Amygdala (tissue), 56 donors: Measurements from ENCODE around the gene GRIK3.
"Not testable (repeated sequence)": the region's sequence is repeated elsewhere in the genome, so short reads cannot be mapped to it uniquely, and the experiment has no call there.

ENCODE experiments used
- DNase-seq, 56 donors: peaks; one replicate each; lab custom pipeline; 2025; lab: John Stamatoyannopoulos, UW

The GRIK3 gene

DNA sequence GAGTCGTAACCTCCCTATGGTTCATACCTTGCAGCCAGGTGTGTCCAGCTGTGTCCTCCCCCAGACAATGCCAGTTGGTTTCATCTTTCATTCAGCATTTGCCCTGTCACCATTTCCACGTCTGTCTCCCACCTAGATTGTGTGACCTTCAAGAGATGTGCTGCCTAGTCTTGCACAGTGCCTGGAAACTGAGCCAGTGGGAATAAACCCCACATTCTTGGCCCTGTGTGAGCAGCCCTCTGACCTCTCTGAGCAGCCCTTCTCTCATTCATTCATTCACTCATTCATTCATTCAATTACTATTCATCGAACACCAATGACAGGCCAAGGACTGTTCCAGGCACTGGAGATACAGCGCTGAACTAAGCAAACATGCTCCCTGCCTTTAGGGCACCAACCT lies 115.7 kb downstream of the GRIK3 start:
- no peak for DNase-seq

DNA sequence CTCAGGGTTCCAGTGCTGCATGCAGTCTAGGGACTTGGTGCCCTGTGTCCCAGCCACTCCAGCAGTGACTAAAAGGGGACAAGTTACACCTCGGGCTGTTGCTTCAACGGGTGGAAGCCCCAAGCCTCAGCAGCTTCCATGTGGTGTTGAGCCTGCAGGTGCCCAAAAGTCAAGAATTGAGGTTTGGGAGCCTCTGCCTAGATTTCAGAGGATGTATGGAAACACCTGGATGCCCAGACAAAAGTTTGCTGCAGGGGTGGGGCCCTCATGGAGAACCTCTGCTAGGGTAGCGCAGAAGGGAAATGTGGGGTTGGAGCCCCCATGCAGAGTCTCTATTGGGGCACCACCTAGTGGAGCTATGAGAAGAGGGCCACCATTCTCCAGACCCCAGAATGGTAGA lies 117.8 kb downstream of the GRIK3 start:
- not testable (repeated sequence) for DNase-seq

DNA sequence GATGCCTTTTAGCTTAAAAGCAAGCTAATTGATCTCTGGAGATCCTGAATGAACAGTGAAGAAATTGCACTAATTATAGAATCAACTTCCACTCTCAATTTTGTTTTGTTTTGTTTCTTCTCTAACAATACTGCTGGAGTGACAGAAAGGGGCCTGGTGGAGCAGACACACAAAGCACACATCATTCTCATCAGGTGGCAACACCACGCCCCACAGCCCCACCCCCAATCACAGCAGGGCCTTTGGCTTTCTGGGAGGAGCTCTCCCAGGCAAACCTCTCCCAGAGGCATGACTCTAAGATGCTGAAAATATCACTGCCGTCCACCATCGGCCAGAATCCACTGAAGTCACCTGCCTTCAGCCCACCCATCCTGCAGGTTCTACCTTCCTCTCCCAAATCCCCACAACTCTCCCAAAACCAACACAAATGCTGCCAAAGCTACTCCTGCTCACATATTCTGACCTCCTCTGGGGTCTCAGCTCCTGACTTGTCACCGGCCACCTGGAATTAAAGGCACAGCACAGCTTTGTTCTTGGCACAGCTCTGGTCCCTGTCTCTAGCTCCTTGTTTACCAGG lies 120.7 kb downstream of the GRIK3 start:
- no peak for DNase-seq

DNA sequence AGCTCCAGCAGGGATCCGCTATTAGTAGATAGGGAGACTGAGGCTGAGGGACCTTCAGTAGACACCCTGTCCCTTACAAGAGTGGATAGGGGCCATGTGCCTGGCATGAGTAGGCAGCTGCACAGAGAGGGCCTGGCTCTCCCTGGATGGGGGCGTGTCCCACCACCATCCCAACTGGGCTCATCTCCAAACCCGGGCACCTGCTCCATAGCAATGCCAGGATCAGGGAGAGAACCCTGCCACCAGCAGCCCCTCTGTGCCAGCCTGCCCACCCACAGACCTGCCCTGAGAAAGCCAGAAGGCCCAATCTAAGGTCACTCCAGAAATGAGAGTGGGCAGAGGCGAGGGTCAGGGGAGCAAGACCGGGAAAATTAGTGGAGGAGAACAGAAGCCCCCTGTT lies 121.3 kb downstream of the GRIK3 start:
- peak in 1 of 56 donors; percentile 6 for DNase-seq

DNA sequence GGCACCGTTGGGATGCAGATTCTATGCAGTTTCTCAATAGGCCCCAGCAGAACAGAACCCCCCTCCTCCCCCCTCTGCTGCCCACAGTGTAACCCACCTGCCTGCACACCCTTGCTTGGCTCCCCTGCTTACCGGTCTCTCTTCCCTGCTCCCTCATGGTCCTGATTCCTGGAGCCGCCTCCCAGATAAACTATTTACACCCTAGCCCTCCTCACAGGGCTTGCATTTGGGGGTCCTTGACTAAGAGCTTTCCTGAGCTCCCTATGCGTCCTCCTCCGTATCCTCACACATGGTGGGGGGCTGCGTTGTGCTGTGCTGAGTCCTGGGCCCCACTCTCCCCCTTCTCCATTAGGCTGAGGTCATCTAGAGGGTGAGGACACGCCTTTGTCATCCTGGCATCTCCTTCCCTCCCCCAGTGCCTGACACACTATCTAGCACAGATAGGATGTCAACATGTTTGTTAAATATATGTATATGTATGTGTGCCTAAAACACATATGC lies 121.9 kb downstream of the GRIK3 start:
- DNase-seq = no peak

DNA sequence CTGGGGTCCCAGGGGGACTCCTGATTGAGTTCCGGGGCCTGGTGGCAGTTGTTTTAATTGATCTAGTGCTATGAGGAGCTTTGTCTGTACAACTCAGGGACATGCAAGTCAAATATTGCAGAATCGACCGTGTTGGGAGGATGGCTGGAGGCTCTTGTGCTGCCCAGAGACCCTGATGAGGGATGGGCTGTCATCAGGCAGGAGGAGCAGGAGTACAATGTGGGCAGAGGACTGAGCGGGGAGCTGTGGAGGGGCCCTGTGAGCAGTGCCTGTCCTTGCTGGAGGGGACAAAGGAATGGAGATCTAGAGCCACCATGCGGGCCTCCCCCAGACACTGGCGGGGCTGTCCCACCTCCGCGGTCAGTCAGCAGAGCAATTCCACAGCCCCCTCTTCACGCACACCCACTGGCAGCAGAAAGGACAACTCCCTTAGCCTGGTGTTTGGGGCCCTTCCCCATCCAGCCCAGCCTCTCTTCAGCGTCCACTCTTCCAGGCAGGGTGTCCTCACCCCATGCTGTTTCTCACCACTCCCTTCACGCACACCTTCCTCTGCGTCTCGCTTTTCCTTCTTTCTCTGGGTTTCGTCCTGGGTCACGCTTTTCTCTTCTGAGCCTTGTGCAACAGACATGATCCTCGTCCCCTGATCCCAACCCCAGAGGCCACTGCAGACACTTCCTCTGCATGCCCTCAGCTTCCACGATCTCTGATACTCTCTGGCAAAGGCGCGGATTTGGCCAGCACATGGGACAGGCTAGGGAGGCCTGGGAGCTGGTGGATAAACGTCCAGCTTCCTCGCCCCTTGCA lies 122.6 kb downstream of the GRIK3 start:
- DNase-seq = no peak

DNA sequence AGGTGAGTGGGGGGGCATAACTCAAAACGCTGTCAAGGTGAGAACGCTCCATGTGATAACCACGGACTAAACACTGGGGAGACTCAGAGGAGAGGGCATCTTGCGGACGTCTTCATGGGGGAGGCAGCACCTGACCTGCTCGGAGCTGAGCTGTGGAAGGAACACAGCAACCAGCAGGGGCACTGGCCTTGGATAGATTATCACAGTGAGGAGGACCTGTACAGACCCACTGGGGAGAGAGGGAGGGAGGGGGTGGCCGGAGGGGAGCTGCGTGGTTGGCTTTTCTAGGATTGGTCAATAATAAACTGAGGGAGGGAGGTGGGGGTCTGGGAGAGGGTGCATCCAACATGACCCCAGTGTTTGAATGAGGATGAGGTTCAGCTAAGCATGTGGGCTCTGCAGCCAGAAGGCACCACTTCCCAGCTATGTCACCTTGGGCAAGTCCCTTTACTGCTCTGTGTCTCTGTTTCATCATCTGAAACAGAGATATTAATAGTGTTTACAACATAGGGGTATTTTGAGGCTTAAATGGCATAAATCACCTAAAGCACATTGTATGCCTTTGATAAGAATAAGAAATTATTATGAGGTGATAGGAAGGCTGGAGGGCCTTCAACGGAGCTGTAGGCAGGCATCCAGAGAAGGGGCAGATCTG lies 123.3 kb downstream of the GRIK3 start:
- no peak for DNase-seq

DNA sequence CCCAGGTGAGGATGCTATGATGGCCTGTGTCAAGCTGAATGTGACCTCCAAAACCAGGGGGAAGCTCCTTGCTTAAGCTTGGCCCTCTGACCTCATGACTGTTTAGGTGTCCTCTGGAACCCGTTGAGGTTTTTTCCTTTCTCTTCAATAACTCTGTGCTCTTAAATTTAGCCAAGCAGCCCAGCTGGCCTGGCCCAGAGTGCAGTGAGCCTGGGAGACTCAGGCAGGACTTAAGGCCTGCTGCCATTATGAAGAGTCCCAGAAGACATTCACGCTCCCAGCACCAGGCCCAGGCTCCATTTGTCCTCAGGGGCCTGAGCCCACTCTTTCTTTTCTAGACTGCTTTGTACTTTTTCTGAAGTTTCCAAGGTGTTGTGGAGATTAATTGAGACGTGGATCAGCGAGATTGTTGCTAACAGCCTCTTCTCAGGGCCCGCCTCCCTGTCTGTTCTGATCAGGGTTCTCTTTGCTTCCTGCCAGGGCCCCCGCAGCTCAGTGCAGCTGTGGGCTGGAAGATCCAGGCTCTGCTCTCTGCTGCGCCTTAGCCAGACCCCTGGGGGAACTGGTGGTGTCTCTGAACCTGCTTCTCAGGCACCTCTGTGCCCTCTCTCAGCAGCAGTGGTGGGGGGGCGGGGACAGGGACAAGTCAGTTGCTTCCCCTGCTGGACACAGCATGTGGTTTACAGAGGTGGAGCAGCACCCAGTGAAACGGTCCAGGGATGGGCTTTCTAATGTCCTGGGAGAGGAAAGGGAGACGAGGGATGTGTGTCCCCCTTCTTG lies 124.2 kb downstream of the GRIK3 start:
- no peak for DNase-seq

DNA sequence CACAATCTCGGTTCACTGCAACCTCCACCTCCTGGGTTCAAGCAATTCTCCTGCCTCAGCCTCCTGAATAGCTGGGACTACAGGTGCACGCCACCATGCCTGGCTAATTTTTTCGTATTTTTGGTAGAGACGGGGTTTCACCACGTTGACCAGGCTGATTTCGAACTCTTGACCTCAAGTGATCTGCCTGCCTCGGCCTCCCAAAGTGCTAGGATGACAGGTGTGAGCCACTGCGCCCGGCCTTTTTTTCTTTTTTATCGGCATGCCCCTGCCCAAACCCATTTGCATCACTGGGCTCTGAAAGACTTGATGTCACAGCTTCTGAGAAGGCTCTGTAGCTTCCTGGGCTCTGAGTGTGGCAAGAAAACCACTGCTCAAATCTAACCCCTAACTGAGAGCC lies 125.0 kb downstream of the GRIK3 start:
- not testable (repeated sequence) for DNase-seq

DNA sequence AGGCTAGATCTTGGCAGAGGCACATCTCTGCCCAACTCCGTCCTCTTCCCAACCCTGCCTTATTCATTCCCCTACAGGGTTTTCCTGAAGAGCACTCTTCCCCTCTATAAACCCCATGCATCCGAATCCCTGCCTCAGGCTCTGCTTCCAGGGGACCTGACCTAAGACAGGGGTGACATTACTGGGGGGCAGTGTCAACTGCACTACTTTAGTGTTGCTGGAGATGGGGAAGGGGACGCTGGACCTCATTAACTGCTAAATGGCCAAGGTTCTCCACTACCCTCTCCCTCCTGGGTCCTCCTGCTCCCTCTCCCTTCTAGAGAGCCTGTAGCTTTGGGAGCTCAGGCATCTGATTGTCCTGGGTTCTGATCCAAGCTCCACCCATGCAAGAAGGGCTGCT lies 126.2 kb downstream of the GRIK3 start:
- DNase-seq = no peak

DNA sequence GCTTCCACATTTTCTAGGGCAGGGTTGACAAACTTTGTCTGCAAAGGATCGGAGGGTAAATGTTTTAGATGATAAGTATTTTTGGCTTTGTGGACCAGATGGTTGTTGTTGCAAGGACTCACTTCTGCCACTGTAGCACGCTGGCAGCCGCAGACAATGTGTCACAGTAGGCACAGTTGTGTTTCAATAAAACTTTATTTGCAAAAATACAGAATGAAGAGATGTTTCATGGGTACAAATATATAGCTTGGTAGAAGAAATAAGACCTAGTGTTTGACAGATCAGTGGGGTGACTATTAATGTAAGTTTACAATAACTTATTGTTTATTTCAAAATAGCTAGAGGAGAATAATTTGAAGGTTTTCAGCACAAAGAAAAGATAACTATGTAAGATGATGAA lies 127.8 kb downstream of the GRIK3 start:
- no peak for DNase-seq

DNA sequence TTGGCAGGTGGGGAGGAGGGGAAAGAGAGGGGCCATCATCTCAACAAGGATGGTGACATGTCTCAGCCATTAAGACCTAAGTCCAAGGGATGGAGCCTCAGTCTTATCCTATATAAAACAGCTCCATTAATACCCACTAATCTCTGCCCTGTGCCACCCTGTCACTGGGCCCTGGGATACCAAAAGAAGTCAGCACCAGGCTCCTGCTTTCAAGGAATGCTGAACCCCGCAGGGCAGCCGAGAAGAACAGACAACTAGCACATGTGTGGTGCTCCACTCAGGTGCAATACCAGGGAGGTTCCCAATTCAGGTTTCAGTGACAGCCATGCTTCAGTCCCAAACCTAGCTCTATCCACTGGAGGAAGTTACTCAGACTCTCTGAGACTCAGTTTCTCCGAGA lies 128.4 kb downstream of the GRIK3 start:
- DNase-seq = no peak

DNA sequence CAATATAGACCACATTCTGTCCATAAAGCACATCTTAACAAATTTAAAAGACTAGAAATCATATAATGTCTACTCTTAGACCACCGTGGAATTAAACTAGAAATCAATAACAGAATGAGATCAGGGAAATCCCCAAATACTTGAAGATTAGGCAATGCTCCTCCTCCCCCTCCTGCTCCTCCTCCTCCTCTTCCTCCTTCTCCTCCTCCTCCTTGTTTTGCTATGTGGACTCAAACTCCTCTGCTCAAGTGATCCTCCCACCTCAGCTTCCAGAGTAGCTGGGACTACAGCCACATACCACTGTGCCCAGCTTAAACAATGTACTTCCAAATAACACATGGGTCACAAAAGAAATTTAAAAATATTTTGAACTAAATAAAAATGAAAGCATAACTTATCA lies 134.2 kb downstream of the GRIK3 start:
- DNase-seq = no peak

DNA sequence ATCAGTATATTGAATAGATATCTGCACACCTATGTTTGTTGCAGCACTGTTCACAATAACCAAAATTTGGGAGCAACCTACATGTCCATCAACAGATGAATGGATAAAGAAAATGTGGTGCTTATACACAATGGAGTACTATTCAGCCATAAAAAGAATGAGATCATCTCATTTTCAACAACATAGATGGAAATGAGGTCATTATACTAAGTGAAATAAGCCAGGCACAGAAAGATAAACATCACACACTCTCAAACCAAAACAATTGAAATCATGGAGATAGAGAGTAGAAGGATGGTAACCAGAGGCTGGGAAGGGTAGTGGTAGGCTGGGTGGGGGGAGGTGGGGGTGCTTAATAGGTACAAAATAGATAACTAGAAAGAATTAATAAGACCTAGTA lies 136.5 kb downstream of the GRIK3 start:
- not testable (repeated sequence) for DNase-seq

DNA sequence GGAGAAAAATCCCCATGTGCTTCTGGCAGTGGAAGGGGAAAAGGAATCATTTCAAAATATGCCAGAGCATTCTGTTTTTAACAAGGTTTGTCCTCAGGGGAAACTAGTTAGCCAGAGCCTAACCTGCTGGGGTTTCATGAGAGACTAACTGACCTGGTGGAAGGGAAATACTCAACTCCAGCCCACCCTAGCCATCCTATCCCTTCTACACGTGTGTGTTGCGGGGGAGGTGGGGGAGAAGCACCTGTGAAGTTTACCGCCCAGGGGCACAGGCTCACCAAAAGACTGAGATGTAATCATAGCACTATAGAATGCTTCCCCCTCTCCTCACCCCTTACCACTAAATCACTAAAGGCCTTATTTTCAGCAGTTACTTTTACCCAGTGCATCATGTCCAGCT lies 139.5 kb downstream of the GRIK3 start:
- no peak for DNase-seq

DNA sequence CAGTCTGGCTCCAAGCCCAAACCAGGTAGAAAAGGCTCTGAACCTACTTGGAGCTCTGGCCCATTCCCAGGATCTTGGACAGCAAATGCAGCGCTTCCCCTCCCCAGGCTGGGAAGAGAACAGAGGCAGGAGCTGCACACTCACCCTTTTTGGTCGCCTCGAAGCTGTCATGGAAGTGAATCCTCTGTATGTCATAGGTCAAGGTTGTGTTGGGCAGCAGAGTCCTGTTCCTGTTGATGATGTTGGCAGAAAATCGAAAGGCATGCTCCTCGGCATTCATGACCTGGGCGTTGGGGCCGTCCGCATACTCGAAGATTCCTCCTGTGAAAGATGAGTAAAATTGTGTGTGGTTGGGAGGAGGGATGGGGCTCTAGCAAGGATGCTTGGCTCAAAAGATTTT lies 143.5 kb downstream of the GRIK3 start:
- DNase-seq = no peak

DNA sequence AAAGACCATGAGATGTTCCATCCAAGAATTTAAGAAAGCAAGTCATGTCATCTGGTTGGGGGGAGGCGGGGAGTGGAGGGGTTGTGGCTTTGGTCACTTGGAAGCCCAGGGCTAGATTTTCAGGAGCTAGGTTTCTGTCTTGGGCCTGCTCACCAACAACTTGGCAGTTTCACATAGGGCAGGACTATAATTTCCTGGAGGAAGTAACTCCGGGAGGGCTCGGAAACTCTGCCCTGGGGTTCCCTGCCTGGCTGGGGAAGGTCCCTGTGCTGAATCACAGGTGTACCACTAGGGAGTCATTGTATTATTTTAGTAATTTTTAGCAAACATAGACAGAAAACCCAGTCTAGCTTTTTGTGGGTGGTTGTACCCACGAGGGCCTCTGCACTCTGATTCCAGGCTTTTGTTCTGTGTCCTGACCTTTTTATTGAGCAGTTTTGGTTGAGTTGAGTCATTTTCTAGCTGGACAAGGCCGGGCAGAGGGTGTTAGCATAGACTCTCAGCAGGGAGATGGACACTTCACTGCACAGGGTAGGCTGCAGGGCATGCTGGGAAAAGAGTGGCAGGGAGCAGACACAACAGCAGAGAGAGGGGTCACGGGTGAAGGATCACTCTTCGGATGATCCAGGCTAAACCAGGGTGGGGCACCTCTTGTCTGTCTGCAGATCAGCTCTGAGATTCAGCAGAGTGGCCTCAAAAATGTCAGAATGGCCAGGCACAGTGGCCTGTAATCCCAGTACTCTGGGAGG lies 144.7 kb downstream of the GRIK3 start:
- no peak for DNase-seq

DNA sequence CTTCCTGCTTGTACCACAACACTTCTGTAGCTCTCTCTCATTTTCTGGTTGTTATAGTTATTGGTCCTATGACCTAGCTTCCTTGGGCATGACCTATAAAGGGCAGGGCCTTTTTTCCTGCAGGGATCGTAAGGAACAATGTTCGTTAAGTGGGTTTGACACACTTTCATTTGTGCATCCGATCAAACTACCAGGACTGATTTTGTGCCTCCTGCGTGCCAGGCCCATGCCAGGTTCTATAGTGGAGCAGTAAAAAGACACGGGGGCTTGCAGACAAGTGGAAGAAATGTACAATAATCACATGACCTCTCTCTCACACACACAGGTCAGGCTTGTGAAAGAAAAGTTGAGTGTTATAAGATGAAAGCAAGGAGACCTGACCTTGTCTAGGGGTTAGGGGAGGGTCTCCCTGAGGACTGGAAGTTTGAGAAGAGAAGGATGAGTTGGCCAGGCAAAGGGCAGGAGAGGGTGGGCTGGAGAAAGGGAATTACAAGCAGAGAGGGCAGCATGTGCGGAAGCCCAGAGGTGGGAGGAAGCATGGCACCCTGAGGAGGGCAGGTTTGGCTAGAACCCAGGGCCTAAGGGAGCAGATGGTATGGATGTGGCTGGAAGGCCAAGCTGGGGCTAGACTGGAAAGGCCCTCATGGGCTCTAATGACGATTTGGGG lies 145.4 kb downstream of the GRIK3 start:
- no peak for DNase-seq

DNA sequence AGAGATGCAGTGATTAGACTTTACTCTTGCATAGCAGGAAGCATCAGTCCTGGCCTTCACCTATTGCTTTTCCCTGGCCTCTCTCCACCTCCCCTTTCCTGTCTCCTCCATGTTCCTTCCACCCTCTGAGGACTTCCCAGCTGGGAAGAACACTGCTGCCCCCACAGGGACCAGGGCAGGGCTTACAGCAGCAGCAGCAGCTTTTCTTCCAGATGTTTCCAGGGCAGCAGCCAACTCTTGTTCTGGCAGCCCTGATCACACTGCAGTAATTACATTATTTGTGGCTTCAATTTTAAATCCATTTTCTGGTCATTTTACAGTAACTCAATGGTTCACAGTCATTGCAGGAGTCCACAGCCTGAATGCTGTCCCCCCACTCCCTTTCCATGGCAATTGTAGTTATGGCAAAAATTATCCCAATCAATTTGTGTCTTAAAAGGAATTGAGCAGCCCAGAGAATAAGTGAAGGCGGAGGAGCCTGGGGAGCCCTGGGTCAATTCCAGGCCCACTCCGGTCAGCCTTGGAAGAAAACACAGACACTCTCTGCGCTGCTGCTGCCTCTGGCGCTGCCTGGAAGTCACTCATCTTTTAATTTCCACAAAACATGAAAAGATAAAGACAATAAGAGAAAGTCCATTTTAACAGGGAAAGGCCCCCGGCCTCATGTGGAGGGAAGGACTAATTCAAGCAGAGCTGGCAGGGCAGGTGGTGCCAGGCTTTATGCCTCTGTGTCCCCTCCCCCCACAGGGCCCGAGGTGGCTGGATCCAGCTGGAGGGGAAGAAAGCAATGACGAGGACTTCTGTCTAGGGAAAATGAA lies 148.6 kb downstream of the GRIK3 start:
- DNase-seq = no peak
